Measurements from ENCODE around the gene OOSP4B.
"Not testable (repeated sequence)": the region's sequence is repeated elsewhere in the genome, so short reads cannot be mapped to it uniquely, and the experiment has no call there.

- not testable (repeated sequence) for TF ChIP-seq CTCF (IDR thresholded peaks at IDR 0.05; ENCODE audit: insufficient read depth, low read depth, low read length); EZH2 (IDR thresholded peaks at IDR 0.05; ENCODE audit: insufficient read depth, low read length)
Measured at GRCh38 chr11:60020376-60020775, 3.4 kb downstream of the OOSP4B start.

All from astrocyte (in vitro differentiated cells and primary cell).